HG03159 (cell line): ENCODE results near the gene THY1.
"Not testable (repeated sequence)": the region's sequence is repeated elsewhere in the genome, so short reads cannot be mapped to it uniquely, and the experiment has no call there.

ENCODE experiments used
- ATAC-seq: cut with Tn5 transposase; IDR thresholded peaks from one replicate; pipeline ENCODE4 v1.9.1; 2021; ENCODE audit warnings: mild to moderate bottlenecking, moderate library complexity; ENCODE audit not compliant: unreplicated experiment

THY1 gene

GRCh38 chr11:119419834-119420492 is 3.0 kb downstream of the THY1 start:
- no peak for ATAC-seq

DNA sequence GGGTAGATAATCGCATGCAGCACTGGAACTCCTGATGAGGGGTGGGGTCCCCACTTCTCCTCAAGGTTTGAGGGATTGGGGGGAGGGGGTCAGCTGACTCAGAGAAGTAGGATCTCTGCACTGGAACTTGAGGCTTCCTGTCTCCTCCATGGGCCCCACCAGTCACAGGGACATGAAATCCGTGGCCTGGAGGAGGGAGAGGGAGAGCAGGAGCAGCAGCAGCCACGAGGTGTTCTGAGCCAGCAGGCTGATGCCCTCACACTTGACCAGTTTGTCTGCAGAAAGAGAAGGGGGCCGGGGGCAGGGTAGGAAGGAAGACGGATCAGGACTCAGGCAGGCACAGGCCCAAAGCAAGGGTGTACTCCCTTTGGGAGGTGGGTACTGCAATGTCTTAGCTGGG is 3.7 kb downstream of the THY1 start:
- no peak for ATAC-seq

DNA sequence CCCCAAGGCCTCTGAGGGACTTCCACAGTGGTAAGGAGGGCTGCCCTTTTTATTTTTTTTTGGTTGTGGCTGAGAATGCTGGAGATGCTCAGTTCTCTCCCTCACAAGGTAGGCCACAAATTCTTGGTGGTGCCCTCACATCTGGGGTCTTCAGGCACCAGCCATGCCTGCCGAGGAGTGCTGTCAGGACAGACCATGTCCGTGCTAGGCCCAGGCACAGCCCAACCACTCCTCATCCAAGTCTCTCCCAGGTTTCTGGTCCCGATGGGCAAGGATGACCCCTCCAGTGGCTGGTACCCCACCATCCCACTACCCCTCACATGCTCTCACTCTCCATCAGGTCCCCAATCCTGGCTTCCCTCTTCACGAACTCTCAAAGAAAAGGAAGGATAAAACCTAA is 4.2 kb downstream of the THY1 start:
- no peak for ATAC-seq

DNA sequence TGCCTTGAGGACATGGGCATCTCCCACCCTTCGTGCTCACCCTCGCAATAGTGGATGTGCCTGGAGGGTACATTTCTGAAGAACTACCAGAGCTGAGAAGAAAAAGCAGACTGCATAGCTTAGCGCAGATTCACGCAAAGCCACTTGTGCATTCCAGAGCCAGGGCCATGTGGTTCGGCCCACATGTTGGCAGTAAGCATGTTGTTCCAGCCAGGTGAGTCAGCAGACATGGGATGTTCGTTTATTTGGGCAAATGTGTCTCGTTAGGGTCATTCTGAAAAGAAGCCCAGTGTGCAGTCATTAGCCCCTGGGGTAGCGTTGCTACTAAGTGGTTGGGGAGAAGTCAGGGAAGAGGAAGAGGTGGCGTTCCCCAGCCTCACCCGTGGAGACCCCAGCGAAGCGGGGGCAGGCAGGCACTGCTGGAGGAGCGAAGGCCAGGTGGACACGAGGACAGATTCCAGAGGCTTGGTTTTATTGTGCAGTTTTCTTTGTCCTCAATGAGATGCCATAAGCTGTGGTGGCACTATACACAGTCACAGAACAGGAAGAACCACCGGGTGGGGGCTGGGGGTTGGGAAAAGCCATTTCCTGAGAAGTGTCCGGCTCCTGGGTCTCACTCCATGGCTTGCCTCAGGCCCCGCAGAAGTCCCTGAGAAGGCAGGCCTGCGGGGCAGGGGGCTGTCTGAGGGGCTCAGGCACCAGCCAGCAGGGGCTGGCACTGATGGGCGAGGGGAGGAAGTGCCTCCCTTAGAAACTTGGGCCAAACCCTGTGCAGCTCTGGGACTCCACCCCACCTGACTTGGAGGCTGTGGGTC is 5.0 kb downstream of the THY1 start:
- no peak for ATAC-seq

DNA sequence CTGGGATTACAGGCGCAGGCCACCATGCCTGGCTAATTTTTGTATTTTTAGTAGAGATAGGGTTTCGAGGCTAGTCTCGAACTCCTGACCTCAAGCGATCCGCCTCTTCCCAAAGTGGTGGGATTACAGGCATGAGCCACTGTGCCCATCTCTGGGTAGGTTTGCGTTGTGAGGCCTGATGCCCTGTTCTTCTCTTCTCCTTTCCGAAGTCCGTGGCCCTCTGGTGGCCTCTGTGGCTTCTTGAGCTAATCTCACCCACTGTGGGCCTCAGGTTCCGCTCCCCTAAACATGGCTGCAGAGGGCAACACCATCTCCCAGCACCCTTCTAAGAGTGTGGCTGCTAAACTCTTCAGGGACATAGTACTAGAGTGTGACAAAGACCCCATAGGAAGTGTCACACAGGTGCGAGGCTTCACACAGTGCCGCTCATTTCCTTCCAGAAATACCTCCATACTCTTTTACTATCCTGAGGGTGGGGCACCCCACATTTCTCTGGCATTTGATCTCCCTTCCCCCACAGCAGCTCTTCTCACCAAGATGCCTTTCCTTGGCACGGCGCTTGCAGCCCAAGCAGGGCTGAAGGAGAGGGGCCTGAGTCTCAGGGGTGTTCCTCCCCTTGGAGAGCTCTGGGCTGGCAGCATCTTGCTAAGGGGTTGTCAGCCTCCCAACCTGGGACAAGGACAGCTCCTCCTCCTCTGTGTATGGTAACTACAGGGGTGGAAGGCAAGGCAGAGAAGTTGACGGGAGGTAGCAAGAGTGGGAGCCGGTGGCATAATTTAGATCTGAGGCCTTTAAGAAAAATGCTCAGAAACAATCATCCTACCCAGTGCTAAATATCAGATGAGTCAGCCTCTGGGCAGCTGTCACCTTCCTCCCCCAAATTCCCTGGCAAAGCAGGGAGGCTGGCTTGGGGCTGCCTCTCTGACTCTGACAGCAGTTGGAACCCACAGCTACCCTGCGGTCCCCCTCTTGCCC is 6.1 kb downstream of the THY1 start:
- ATAC-seq, result no peak

- no peak for ATAC-seq
Measured at GRCh38 chr11:119415966-119416365, 7.0 kb downstream of the THY1 start.

GRCh38 chr11:119415517-119415916 is 7.5 kb downstream of the THY1 start:
- no peak for ATAC-seq

DNA sequence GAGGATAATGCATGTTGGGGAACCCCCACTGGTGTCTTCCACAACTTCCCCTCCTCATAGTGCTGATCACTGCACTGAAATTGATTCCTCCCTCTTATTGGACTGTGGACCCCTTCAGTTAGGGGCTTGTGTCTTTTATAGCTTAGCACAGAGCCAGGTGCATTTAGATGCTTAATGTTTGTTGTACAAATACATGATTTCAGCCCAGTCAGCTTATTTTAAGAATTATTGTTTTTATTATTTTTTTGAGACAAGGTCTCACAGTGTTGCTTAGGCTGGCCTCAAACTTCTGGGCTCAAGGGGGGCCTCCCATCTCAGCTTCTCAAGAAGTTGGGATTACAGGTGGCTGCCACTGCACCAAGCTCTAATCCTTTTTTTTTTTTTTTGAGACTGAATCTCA is 8.2 kb downstream of the THY1 start:
- no peak for ATAC-seq

- ATAC-seq, result no peak
Measured at GRCh38 chr11:119414321-119414720, 8.7 kb downstream of the THY1 start.

DNA sequence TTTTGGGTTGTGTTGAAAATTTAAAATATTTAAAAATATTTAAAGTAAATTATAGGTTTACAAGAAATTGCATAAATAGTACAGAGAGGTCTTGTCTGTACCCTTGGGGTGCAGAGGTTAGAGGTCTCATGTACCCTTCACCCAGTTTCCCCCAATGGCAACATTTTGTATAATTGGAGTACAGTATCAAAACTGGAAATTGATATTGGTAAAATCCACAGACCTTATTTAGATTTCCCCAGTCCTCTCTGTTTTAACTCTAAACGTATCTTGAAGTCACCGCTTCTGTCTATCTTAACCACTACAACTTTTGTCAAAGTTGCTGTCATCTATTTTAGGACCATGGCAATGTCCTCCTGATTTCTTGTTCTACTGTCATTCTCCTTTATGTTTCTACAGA is 10.9 kb downstream of the THY1 start:
- ATAC-seq, result no peak

DNA sequence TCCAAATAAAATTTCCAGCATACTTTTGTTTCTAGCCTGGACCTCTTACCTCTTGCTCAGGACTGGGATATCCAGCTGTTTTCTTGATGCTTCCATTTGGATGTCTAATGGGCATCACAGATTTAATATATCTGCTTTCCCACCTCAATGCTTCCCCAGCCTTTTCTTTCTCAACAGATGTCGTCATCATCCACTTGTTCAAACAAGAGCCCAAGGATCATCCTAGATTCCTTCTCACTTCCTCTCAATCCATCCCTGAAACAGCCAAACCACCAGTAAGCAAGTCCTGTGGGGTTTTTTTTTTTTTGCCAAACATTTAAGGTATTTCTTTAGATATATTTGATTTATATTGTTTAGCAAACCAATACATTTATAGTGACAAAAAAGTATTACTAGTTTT is 12.5 kb downstream of the THY1 start:
- ATAC-seq, result no peak

GRCh38 chr11:119409731-119410130 is 13.2 kb downstream of the THY1 start:
- no peak for ATAC-seq

- ATAC-seq, result no peak
Measured at GRCh38 chr11:119406005-119406404, 17.0 kb downstream of the THY1 start.

DNA sequence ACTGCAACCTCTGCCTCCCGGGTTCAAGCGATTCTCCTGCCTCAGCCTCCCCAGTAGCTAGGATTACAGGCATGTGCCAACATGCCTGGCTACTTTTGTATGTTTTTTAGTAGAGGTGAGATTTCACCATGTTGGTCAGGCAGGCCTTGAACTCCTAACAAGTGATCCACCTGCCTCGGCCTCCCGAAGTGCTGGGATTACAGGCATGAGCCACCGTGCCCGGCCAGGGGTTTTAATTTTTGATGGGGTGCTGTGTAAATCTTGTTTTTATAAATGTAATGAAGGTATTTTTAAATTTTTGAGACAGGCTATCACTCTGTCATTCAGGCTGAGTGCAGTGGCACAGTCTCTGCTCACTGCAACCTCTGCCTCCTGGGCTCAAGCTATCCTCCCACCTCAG is 17.5 kb downstream of the THY1 start:
- ATAC-seq, result not testable (repeated sequence)

GRCh38 chr11:119404872-119405271 is 18.1 kb downstream of the THY1 start:
- no peak for ATAC-seq

- ATAC-seq, result no peak
Measured at GRCh38 chr11:119403021-119403420, 20.0 kb downstream of the THY1 start.

DNA sequence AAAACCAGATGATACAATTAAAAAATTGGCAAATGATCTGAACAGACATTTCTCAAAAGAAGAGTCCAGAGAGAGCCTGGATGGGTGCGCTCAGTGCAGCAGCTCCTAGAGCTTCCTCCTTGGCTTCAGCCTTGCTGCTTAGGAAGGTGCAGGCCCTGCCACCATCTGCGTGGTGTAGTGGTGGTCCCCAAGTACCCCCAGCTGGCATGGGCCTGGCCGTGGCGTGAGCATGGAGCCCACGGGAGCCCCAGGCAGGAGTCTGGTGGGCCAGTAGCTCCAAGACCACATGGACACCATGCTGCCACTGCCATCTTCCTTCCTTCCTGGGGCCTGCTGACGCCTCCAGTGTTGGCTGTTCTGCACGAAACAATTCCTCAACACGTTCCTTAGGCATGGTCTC is 20.5 kb downstream of the THY1 start:
- ATAC-seq, result no peak

DNA sequence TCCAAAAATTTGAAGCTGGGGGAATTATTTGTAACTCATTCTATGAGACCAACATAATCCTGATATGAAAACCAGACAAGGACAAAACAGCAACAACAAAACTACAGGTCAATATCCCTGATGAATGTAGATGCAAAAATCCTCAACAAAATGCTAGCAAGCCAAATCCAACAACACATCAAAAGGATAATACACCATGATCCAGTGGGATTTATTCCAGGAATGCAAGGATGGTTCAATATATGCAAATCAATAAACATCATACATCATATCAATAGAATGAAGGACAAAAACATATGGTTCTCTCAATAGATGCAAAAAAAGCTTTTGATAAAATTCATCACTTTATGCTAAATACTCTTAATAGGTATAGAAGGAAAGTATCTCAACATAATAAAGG is 22.1 kb downstream of the THY1 start:
- ATAC-seq, result no peak

GRCh38 chr11:119397740-119398139 is 25.2 kb downstream of the THY1 start:
- ATAC-seq, result no peak

DNA sequence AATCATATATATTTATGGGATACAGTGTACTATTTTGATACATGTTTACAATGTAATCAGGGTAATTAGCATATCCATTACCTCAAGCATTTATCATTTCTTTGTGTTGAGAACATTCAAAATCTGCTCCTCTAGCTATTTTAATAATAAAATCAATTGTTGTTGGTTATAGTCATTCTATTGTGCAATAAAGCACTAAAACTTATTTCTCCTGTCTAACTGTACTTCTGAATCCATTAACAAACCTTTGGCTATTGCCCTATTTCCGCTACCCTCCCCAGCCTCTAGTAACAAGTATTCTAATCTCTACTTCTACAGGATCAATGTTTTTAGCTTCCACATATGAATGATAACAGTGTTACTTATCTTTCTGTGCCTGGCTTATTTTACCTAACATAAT is 26.1 kb downstream of the THY1 start:
- no peak for ATAC-seq

DNA sequence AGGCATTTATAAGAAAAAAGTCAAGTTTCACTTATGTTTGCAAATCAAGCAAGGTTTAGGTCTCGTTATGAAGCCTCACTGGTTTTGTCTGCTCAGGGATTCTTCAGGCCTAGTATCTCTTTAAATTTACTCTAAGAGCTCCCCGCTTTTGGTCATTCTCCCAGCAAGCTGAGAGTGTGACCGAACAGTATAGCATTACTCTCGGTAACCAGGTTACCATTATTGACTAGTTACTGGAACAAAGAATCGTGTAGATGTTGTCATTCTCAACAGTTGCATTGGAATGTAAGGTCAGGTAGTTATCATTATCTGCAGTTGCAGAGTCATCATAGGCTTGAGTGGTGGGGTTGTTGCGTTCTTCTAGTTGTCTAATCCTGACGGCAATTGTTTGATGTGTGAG is 31.7 kb downstream of the THY1 start:
- no peak for ATAC-seq
